Lung (tissue), 12 donors: ENCODE results near the gene DNAJC6. TPM values are rescaled to one million over a fixed set of nuclear protein-coding genes. Genes with fewer than 3 reads are reported as not detected.

Source experiments
- ATAC-seq: fragments of 200-7000 bp; cut with Tn5 transposase; one replicate; pipeline ENCODE4 v1.9.1; 2020; ENCODE audit warnings: moderate number of reproducible peaks; ENCODE audit not compliant: insufficient read depth, low FRiP score
- DNase-seq, 3 donors: peaks; one replicate each; pipeline ENCODE4 v3.0.0-alpha.2; 2013 to 2017
- H3K27ac ChIP-seq, 2 donors: one replicate each; pipeline ENCODE4 v1.5.1; 2013; ENCODE audit warnings: mild to moderate bottlenecking in 2 of 2, moderate library complexity in 2 of 2, control low read depth in 1 of 2, inconsistent platforms in 1 of 2, low read depth in 1 of 2, low read length in 1 of 2
- H3K27me3 ChIP-seq, 3 donors: one replicate each; pipeline ENCODE4 v1.5.1; 2013; ENCODE audit warnings: low read length in 2 of 3; ENCODE audit not compliant: control insufficient read depth in 3 of 3, insufficient read depth in 3 of 3
- H3K36me3 ChIP-seq, 4 donors: one replicate each; pipeline ENCODE4 v1.5.1; 2013; ENCODE audit warnings: low read length in 4 of 4, mild to moderate bottlenecking in 1 of 4, moderate library complexity in 1 of 4; ENCODE audit not compliant: control insufficient read depth in 4 of 4, insufficient read depth in 4 of 4
- H3K4me1 ChIP-seq, 5 donors: one replicate each; pipeline ENCODE4 v1.5.1; 2013; ENCODE audit warnings: low read length in 5 of 5, mild to moderate bottlenecking in 2 of 5, moderate library complexity in 1 of 5; ENCODE audit not compliant: control insufficient read depth in 5 of 5, insufficient read depth in 5 of 5
- H3K4me3 ChIP-seq: one replicate; pipeline ENCODE4 v1.5.1; 2013; ENCODE audit warnings: mild to moderate bottlenecking, control low read depth, moderate library complexity
- H3K9ac ChIP-seq, 2 donors: one replicate each; pipeline ENCODE4 v1.5.1; 2013; ENCODE audit warnings: low read length in 2 of 2, control low read depth in 1 of 2; ENCODE audit not compliant: insufficient read depth in 1 of 2
- H3K9me3 ChIP-seq, 4 donors: one replicate each; pipeline ENCODE4 v1.5.1; 2013; ENCODE audit warnings: low read length in 3 of 4, mild to moderate bottlenecking in 1 of 4, moderate library complexity in 1 of 4; ENCODE audit not compliant: control insufficient read depth in 4 of 4, insufficient read depth in 3 of 4
- CTCF ChIP-seq: IDR thresholded peaks from 2 replicates; pipeline ENCODE4 v1.5.1; 2012; ENCODE audit warnings: mild to moderate bottlenecking; ENCODE audit errors: control extremely low read depth, extremely low read depth
- WGBS, 2 donors: extraction: QIAGEN DNeasy Blood & Tissue Kit; methylation state at CpG; one replicate each; pipeline ENCODE4 v1.1.7; 2013; 5-methylcytosine and 5-hydroxymethylcytosine counted together
- polyA plus RNA-seq, 2 donors: library from polyadenylated mRNA; stranded (reverse); fragments of 200-250 nt; gene quantifications; one replicate each; pipeline ENCODE4 v1.2.1, GENCODE V29; 2013
- total RNA-seq, 2 donors: library from RNA; depleted of rRNA in 1 of 2; stranded (reverse); fragments of >200 nt in 1 of 2; gene quantifications; one replicate each; pipeline ENCODE4 v1.2.1, GENCODE V29; 2014 to 2021
- donor health status: control.
- donor health status: control.
- donor health status: Bipolar disorder and iron deficiency.
- donor health status: healthy.
- donor health status: DM: yes; HTN: yes; CAD: no.

DNAJC6 gene
- total and polyA plus RNA-seq, 4 donors: 0.96 to 5.0 (median 3.0) TPM

- Histone ChIP-seq H3K27ac (no peak overlapping the region), H3K9ac (no peak overlapping the region), H3K4me1 (no peaks in the 10 kb centered on the region), H3K27me3 (no peaks in the 10 kb centered on the region), H3K4me3 (no peak overlapping the region), H3K9me3 (no peaks in the 10 kb centered on the region), H3K36me3 (no peaks in the 10 kb centered on the region)
- DNase-seq: no peak
- no peak for ATAC-seq
- TF ChIP-seq CTCF: no peak
- 96 to 100% methylated on average over 1 of the region's 1 CpG for WGBS, 2 donors
Measured at GRCh38 chr1:65442442-65442841, 133.1 kb downstream of the DNAJC6 start.

GRCh38 chr1:65443647-65444046 is 134.3 kb downstream of the DNAJC6 start:
- H3K9me3 ChIP-seq: no peaks in the 10 kb centered on the region
- no peaks in the 10 kb centered on the region for H3K27me3 ChIP-seq
- H3K27ac ChIP-seq: no peak overlapping the region
- WGBS, 2 donors: 86 to 90% methylated on average over 2 of the region's 2 CpGs
- H3K9ac ChIP-seq: no peak overlapping the region
- no peaks in the 10 kb centered on the region for H3K4me1 ChIP-seq
- no peak for ATAC-seq
- no peak overlapping the region for H3K4me3 ChIP-seq
- no peaks in the 10 kb centered on the region for H3K36me3 ChIP-seq
- no peak for TF ChIP-seq CTCF
- DNase-seq: no peak

DNA sequence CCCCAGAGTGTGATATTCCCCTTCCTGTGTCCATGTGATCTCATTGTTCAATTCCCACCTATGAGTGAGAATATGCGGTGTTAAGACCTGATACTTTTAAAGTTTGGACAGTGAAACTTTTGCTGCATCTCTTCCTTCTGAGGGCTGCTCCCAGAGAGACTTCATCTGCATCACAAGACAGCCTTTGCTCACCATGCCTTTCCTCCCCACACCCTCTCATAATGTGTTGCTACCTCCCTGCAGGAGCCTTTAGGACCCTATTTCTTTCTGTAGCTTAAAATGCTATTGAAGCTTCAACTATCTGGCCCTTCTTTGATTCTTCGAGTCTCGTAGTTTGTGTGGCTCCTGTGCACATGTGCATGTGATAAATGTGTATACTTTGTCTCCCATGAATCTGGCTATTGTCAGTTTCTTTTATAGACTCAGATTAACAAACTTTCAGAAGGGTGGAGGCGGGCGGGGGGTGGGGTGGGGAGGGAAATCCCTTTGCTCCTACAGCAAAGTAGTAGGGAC is 134.8 kb downstream of the DNAJC6 start:
- no peak for TF ChIP-seq CTCF
- no peak for ATAC-seq
- no peak for DNase-seq
- Histone ChIP-seq H3K27ac (no peak overlapping the region), H3K9ac (no peak overlapping the region), H3K9me3 (no peaks in the 10 kb centered on the region), H3K36me3 (no peaks in the 10 kb centered on the region), H3K4me3 (no peak overlapping the region), H3K4me1 (no peaks in the 10 kb centered on the region), H3K27me3 (no peaks in the 10 kb centered on the region)
- WGBS, 2 donors: 94% methylated on average over 5 of the region's 5 CpGs

DNA sequence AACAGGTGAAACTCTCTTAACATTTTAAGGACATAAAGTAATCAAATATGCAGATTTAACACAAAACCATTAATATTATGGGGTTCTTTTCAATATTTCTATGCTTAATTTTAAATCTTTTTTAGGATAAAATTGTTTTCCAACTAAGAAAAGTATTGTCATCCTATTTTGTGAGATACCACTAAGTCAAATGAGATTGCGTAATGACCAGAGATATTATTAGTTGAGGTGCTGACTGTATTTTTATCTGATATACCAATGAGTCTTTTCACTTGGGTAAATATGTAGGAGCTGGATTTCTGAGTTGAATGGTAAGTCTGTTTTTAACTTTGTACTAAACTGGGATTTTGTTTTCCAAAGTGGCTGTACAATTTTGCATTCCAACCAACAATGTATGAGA is 136.5 kb downstream of the DNAJC6 start:
- Histone ChIP-seq H3K27me3 (no peaks in the 10 kb centered on the region), H3K9ac (no peak overlapping the region), H3K36me3 (peaks cover 0 to 1% (median 0%) of the 10 kb centered on the region in 4 donors), H3K27ac (no peak overlapping the region), H3K9me3 (no peaks in the 10 kb centered on the region), H3K4me3 (no peak overlapping the region), H3K4me1 (no peaks in the 10 kb centered on the region)
- WGBS, 2 donors: 96 to 100% methylated on average over 1 of the region's 1 CpG
- no peak for DNase-seq
- no peak for TF ChIP-seq CTCF
- ATAC-seq: no peak
